ENCODE results near the gene ENTPD2. TPM values are rescaled to one million over a fixed set of nuclear protein-coding genes. Genes with fewer than 3 reads are reported as not detected.

ENTPD2 gene
- under 1 TPM in 2 of 4 donors, not detected in 2; 0.22 to 0.55 TPM for total RNA-seq

- Histone ChIP-seq H3K4me3 (peak within 1 kb of the TSS in 2 of 4 donors; percentile 18 to 36), H3K36me3 (no peaks in the 10 kb centered on the region), H3K27ac (peak within 1 kb of the TSS in 3 of 4 donors; percentile 49 to 64 (median 63)), H3K9me3 (no peaks in the 10 kb centered on the region), H3K4me1 (peaks cover 8 to 12% of the 10 kb centered on the region in 2 donors), H3K27me3 (peaks cover 22 to 59% (median 58%) of the 10 kb centered on the region in 3 donors)
- ATAC-seq (no peak), DNase-seq (no peak)
- in situ Hi-C loops (cut with MboI; ENCODE audit: low sequenced_read_pairs in 4 of 4) (no loop called here), intact Hi-C loops (cut with DNase I; ENCODE audit: low total_unique reads) (no loop called here)
- TF ChIP-seq CTCF (IDR thresholded peaks at IDR 0.05 in 4 of 5, conservative IDR thresholded peaks at IDR 0.05 in 1 of 5) (no peak), POLR2A (IDR thresholded peaks at IDR 0.05) (no peak)
Observed at GRCh38 chr9:137053944-137054931, at the start of gene ENTPD2. Gene ENTPD2, minus strand, starts transcription at chr9:137054061. Its CDS starts 64 bp downstream, at chr9:137053997.

- no peak for ATAC-seq
Observed at GRCh38 chr9:137103206-137103999, 49.5 kb upstream of the ENTPD2 start.

GRCh38 chr9:137099231-137099630, 45.4 kb upstream of the ENTPD2 start:
- TF ChIP-seq CTCF (IDR thresholded peaks at IDR 0.05 in 4 of 5, conservative IDR thresholded peaks at IDR 0.05 in 1 of 5): no peak
- TF ChIP-seq POLR2A (IDR thresholded peaks at IDR 0.05): no peak
- H3K27ac ChIP-seq: no peak overlapping the region
- H3K4me1 ChIP-seq: no peaks in the 10 kb centered on the region
- H3K36me3 ChIP-seq: peaks cover 0 to 76% of the 10 kb centered on the region in 2 donors
- ATAC-seq: no peak
- intact Hi-C loops (cut with DNase I; ENCODE audit: low total_unique reads): no loop called here
- in situ Hi-C loops (cut with MboI; ENCODE audit: low sequenced_read_pairs in 4 of 4): no loop called here
- no peaks in the 10 kb centered on the region for H3K9me3 ChIP-seq
- no peak overlapping the region for H3K4me3 ChIP-seq
- no peak for DNase-seq
- no peaks in the 10 kb centered on the region for H3K27me3 ChIP-seq

More at GRCh38 chr9:137103206-137103999, 49.5 kb upstream of the ENTPD2 start:
- H3K27ac ChIP-seq: no peak overlapping the region
- H3K9me3 ChIP-seq: no peaks in the 10 kb centered on the region
- TF ChIP-seq CTCF (IDR thresholded peaks at IDR 0.05 in 4 of 5, conservative IDR thresholded peaks at IDR 0.05 in 1 of 5): no peak
- no peak for TF ChIP-seq POLR2A (IDR thresholded peaks at IDR 0.05)
- in situ Hi-C loops (cut with MboI; ENCODE audit: low sequenced_read_pairs in 4 of 4) (no loop called here), intact Hi-C loops (cut with DNase I; ENCODE audit: low total_unique reads) (no loop called here)
- H3K4me3 ChIP-seq: no peak overlapping the region
- H3K36me3 ChIP-seq: peaks cover 0 to 86% of the 10 kb centered on the region in 2 donors
- DNase-seq: no peak
- H3K27me3 ChIP-seq: no peaks in the 10 kb centered on the region
- H3K4me1 ChIP-seq: no peaks in the 10 kb centered on the region

GRCh38 chr9:137097761-137098462, 44.1 kb upstream of the ENTPD2 start:
- peaks cover 0 to 76% of the 10 kb centered on the region in 2 donors for H3K36me3 ChIP-seq
- H3K27me3 ChIP-seq: no peaks in the 10 kb centered on the region
- no peaks in the 10 kb centered on the region for H3K9me3 ChIP-seq
- ATAC-seq (no peak), DNase-seq (no peak)
- no peak overlapping the region for H3K4me3 ChIP-seq
- intact Hi-C loops (cut with DNase I; ENCODE audit: low total_unique reads) (no loop called here), in situ Hi-C loops (cut with MboI; ENCODE audit: low sequenced_read_pairs in 4 of 4) (no loop called here)
- H3K27ac ChIP-seq: no peak overlapping the region
- TF ChIP-seq POLR2A (IDR thresholded peaks at IDR 0.05) (no peak), CTCF (IDR thresholded peaks at IDR 0.05 in 4 of 5, conservative IDR thresholded peaks at IDR 0.05 in 1 of 5) (no peak)
- H3K4me1 ChIP-seq: no peaks in the 10 kb centered on the region
